ENCODE results near the gene GFER. TPM values are rescaled to one million over a fixed set of nuclear protein-coding genes. Genes with fewer than 3 reads are reported as not detected.
"Not testable (repeated sequence)": the region's sequence is repeated elsewhere in the genome, so short reads cannot be mapped to it uniquely, and the experiment has no call there.

Gene GFER
- total and polyA plus RNA-seq, 2 of the 8 experiments (the other 6 are each of a cell fraction or from before 2014, with no cell fraction given): 17.7 to 37.9 TPM

GRCh38 chr16:1939833-1940232 is 44.2 kb upstream of the GFER start:
- CTCF ChIA-PET (ENCODE audit: partially characterized antibody): interaction anchor here (1.1 to 6.3 kb wide), 5 partner anchors 14 to 669 kb away, joined by 3 to 62 read pairs (median 9); partner anchors contain the start of genes MEIOB and RPL3L
- not testable (repeated sequence) for H3K79me1 ChIP-seq (ENCODE audit: low read depth, low read length); H3K79me2 ChIP-seq (ENCODE audit: control insufficient read depth in 1 of 2, insufficient read depth in 2 of 2, low read length in 2 of 2); H3K4ac ChIP-seq (replicated peaks; ENCODE audit: insufficient read length, low read depth, low read length); H3K56ac ChIP-seq (replicated peaks; ENCODE audit: insufficient read length, low read depth, low read length); FAIRE-seq; H2BK20ac ChIP-seq (ENCODE audit: low read length); DNase-seq (ENCODE audit: low read depth in 1 of 2, low spot score in 2 of 2); H3K9me3 ChIP-seq (ENCODE audit: insufficient read depth in 2 of 2, low read depth in 1 of 2, low read length in 1 of 2); H3K9ac ChIP-seq (replicated peaks in 1 of 4; ENCODE audit: extremely low read depth in 1 of 4, low read depth in 3 of 4, low read length in 3 of 4); H3K27ac ChIP-seq (ENCODE audit: low read depth, low read length); H3K4me2 ChIP-seq (ENCODE audit: insufficient read depth in 1 of 2, low read depth in 2 of 2, low read length in 2 of 2); H3K18ac ChIP-seq (ENCODE audit: extremely low read depth, low read length); H3K4me3 ChIP-seq (ENCODE audit: extremely low read depth in 1 of 4, insufficient read depth in 2 of 4, low read depth in 3 of 4, low read length in 4 of 4); H4K8ac ChIP-seq (ENCODE audit: extremely low read depth, insufficient read depth, low read length); H3K23ac ChIP-seq (ENCODE audit: insufficient read length); H2AFZ ChIP-seq (ENCODE audit: low read length); H4K5ac ChIP-seq (ENCODE audit: insufficient read length, low read depth, low read length); H2BK12ac ChIP-seq (ENCODE audit: low read depth, low read length); H2AK5ac ChIP-seq (ENCODE audit: low read depth, low read length); H3K27me3 ChIP-seq (replicated peaks in 1 of 4; ENCODE audit: control insufficient read depth in 3 of 4, extremely low read depth in 1 of 4, insufficient read depth in 3 of 4, low read length in 3 of 4); H2BK15ac ChIP-seq (ENCODE audit: low read length); H3K4me1 ChIP-seq (replicated peaks in 1 of 4; ENCODE audit: control insufficient read depth in 3 of 4, insufficient read depth in 4 of 4, low read length in 3 of 4); H4K20me1 ChIP-seq (replicated peaks in 1 of 2; ENCODE audit: control insufficient read depth in 1 of 2, insufficient read depth in 2 of 2, low read length in 2 of 2); H4K91ac ChIP-seq (replicated peaks; ENCODE audit: insufficient read length, low read length); H3K23me2 ChIP-seq (ENCODE audit: low read depth, low read length); H2BK120ac ChIP-seq (replicated peaks; ENCODE audit: low read depth, low read length); H2BK5ac ChIP-seq (ENCODE audit: low read depth, low read length); H3K14ac ChIP-seq (ENCODE audit: insufficient read length)
- 95% methylated on average over 8 of the region's 8 CpGs; no CpG with 5 or more reads in 1 of the 2 experiments for WGBS, 2 experiments (ENCODE audit: extremely low coverage in 1 of 2, insufficient coverage in 1 of 2, insufficient read length in 1 of 2, insufficient replicate concordance in 2 of 2, low coverage in 1 of 2, low lambda C conversion rate in 2 of 2, missing lambda C conversion rate in 1 of 2)
- POLR2A ChIA-PET (ENCODE audit: partially characterized antibody): interaction anchor here (0.6 to 11.7 kb wide), 2 partner anchors 20 to 972 kb away, joined by 3 to 336 read pairs; partner anchors contain the start of genes NDUFB10, RNF151, RPL3L and RPS2
- H3K36me3 ChIP-seq (ENCODE audit: control insufficient read depth in 2 of 4, insufficient read depth in 4 of 4, low read length in 3 of 4): peaks cover 4 to 12% (median 8%) of the 10 kb centered on the region in 4 experiments; a peak in 5 of 8 replicates
